DOHH2 (cell line): ENCODE results near the gene ACTG1.

ENCODE experiments used
- H3F3A ChIP-seq: fragments of 200-600 bp; sonication (generic), shearing (Covaris generic); 2 replicates; pipeline ENCODE4 v1.6.0; 2016; ENCODE audit warnings: antibody characterized with exemption, mild to moderate bottlenecking; ENCODE audit not compliant: control insufficient read depth, insufficient read depth
- H3K27ac ChIP-seq: fragments of 200-600 bp; sonication (generic); 2 replicates; pipeline ENCODE4 v1.5.1; 2014; ENCODE audit warnings: low read depth, mild to moderate bottlenecking, low read length, moderate library complexity
- H3K27me3 ChIP-seq: fragments of 200-600 bp; sonication (generic); 2 replicates; pipeline ENCODE4 v1.6.1; 2014; ENCODE audit warnings: mild to moderate bottlenecking, low read length, mixed read lengths; ENCODE audit not compliant: control insufficient read depth
- H3K36me3 ChIP-seq: fragments of 200-600 bp; sonication (generic); 2 replicates; pipeline ENCODE4 v1.6.1; 2014; ENCODE audit warnings: mild to moderate bottlenecking, low read length, moderate library complexity, mixed read lengths; ENCODE audit not compliant: control insufficient read depth
- H3K4me1 ChIP-seq: fragments of 200-600 bp; sonication (generic); 2 replicates; pipeline ENCODE4 v1.6.1; 2014; ENCODE audit warnings: mild to moderate bottlenecking, low read length, mixed read lengths; ENCODE audit not compliant: control insufficient read depth
- H3K4me2 ChIP-seq: fragments of 200-600 bp; sonication (generic); 2 replicates; pipeline ENCODE4 v1.6.0; 2014; ENCODE audit warnings: mild to moderate bottlenecking, low read length, moderate library complexity
- H3K4me3 ChIP-seq: fragments of 200-600 bp; sonication (generic); 2 replicates; pipeline ENCODE4 v1.5.1; 2014; ENCODE audit warnings: mild to moderate bottlenecking, low read length, mixed read lengths
- H3K79me2 ChIP-seq: fragments of 200-600 bp; sonication (generic); 2 replicates; pipeline ENCODE4 v1.6.1; 2014; ENCODE audit warnings: mild to moderate bottlenecking, low read length, mixed read lengths; ENCODE audit not compliant: control insufficient read depth
- H3K9me2 ChIP-seq: fragments of 200-600 bp; sonication (generic); replicated peaks from 2 replicates; pipeline ENCODE4 v1.6.1; 2014; ENCODE audit warnings: mild to moderate bottlenecking, low read length, mixed read lengths; ENCODE audit not compliant: control insufficient read depth
- H3K9me3 ChIP-seq: fragments of 200-600 bp; sonication (generic); 2 replicates; pipeline ENCODE4 v1.6.1; 2014; ENCODE audit warnings: antibody characterized with exemption, low read length, mixed read lengths; ENCODE audit not compliant: control insufficient read depth, insufficient read depth
- H4K20me1 ChIP-seq: fragments of 200-600 bp; sonication (generic); 2 replicates; pipeline ENCODE4 v1.6.0; 2014; ENCODE audit warnings: low read depth, mild to moderate bottlenecking, antibody characterized with exemption, low read length, moderate library complexity; ENCODE audit not compliant: control insufficient read depth, insufficient read depth
- EZH2phosphoT487 ChIP-seq: fragments of 200-600 bp; sonication (generic); IDR thresholded peaks from 2 replicates; pipeline ENCODE4 v1.6.1; 2017; ENCODE audit warnings: borderline replicate concordance, mild to moderate bottlenecking, antibody characterized with exemption, low read length, moderate library complexity, mixed read lengths
- TF ChIP-seq, protein P1 (sequence below): fragments of 200-600 bp; sonication (generic); IDR thresholded peaks from one replicate; pipeline ENCODE4 v1.5.1; 2014; ENCODE audit warnings: antibody characterized with exemption, mild to moderate bottlenecking, low read depth, low read length; ENCODE audit not compliant: poor library complexity, severe bottlenecking

ACTG1 gene

DNA sequence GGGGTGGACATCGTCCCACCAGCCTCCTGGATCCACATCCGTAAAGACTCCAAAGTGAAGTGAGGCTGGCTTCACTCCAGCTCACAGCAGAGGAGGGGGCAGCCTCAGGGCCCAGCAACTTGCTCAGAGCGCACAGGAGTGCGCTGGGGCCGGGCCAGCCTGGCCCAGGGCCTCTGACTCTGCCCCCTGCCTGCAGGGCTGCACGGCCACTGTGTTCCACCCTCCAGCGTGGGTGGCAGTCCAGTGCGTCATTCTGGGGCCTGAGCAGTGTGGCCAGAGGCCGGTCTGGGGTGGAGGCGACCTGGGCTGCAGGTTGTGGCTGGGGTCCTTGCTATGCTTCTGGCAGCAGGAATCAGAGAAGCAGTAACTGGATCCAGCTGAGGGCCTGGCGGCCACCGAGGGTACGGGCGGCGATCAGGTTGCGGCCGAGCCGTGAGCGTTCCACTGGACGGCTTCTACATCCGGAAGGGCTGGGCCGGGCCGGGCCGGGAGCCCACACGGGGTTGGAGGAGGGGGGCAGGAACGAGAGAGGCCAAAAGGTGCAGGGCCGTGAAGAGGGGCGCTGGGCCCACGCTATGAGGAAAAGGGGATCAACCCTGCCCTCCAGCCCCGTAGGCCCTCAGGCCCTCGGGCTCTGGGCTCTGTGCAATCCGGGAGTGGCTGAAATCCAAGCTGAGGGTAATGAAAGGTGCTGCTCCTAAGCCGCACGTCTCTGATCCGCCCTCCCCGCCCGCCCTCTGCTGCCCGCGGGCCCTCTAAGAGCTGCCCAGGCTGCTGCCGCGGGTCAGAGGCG is 15.2 kb upstream of the ACTG1 start, which contains the start of gene FSCN2:
Gene FSCN2 (plus strand): TSS at position 787 of the 793 bp plus-strand sequence. CDS start 155 bp downstream, outside the sequence.
- H3K36me3 ChIP-seq, result no peaks in the 10 kb centered on the region
- no peak for TF ChIP-seq EZH2phosphoT487
- TF ChIP-seq, protein P1, sequence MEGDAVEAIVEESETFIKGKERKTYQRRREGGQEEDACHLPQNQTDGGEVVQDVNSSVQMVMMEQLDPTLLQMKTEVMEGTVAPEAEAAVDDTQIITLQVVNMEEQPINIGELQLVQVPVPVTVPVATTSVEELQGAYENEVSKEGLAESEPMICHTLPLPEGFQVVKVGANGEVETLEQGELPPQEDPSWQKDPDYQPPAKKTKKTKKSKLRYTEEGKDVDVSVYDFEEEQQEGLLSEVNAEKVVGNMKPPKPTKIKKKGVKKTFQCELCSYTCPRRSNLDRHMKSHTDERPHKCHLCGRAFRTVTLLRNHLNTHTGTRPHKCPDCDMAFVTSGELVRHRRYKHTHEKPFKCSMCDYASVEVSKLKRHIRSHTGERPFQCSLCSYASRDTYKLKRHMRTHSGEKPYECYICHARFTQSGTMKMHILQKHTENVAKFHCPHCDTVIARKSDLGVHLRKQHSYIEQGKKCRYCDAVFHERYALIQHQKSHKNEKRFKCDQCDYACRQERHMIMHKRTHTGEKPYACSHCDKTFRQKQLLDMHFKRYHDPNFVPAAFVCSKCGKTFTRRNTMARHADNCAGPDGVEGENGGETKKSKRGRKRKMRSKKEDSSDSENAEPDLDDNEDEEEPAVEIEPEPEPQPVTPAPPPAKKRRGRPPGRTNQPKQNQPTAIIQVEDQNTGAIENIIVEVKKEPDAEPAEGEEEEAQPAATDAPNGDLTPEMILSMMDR, result no peak
- no peaks in the 10 kb centered on the region for H3K79me2 ChIP-seq
- no peaks in the 10 kb centered on the region for H4K20me1 ChIP-seq
- H3K9me3 ChIP-seq, result peaks cover 21% of the 10 kb centered on the region; the same call in 1 of the 2 replicates
- H3K4me1 ChIP-seq, result no peaks in the 10 kb centered on the region
- no peak within 1 kb of the TSS for H3K4me3 ChIP-seq
- no peaks in the 10 kb centered on the region for H3K9me2 ChIP-seq
- no peak within 1 kb of the TSS for H3K4me2 ChIP-seq
- no peak within 1 kb of the TSS for H3K27ac ChIP-seq
- H3F3A ChIP-seq, result no peaks in the 10 kb centered on the region
- peaks cover 5% of the 10 kb centered on the region; the same call in 1 of the 2 replicates for H3K27me3 ChIP-seq

DNA sequence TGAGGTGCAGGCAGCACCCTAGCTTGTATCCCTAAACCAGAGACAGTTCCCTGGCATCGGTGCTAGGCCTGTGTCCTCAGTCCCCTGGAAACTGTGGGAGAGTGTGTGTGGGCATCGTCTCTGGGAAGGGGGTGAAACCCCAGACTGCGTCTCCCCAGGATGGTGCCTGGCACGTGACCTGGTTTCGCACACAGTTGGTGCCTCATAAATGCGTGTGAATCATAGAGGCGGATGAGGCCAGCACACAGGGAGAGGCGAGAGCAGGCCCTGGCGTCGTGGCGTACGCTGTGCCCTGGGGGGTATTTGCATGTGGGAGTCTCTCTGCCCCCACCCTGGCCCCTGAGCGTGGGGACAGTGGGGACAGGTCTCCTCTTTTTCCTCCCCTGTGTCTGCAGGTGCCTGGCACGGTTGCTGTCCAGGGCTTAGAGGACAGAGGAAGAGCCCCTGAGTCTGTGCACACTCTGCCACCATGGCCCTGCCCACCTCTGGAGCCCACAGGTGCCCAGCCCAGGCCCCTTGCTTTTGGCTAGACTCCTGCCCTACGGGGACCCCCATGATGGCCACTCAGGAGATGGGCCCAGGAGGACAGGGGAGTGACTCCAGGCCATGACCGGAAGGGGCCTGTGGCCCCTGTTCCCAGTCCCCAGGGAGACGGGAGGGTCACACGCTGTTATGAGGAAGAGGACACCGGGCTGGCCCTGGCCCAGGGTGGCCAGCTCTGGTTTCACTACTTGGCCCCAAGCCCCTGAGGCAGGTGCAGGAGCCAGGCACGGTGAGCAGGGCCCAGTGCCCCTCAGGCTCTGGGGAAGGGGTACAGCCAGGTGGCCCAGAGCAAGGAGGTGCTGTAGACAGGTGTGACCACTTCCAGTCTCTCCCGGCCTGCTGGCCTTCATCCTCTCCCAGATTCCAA is 14.3 kb upstream of the ACTG1 start:
- H3K4me2 ChIP-seq, result no peak overlapping the region
- no peaks in the 10 kb centered on the region for H4K20me1 ChIP-seq
- no peaks in the 10 kb centered on the region for H3K79me2 ChIP-seq
- no peaks in the 10 kb centered on the region for H3K36me3 ChIP-seq
- peaks cover 5% of the 10 kb centered on the region; the same call in 1 of the 2 replicates for H3K27me3 ChIP-seq
- no peak overlapping the region for H3K4me3 ChIP-seq
- TF ChIP-seq, protein P1, result no peak
- TF ChIP-seq EZH2phosphoT487, result no peak
- H3K9me3 ChIP-seq, result peaks cover 18% of the 10 kb centered on the region; the same call in 1 of the 2 replicates
- no peak overlapping the region for H3K27ac ChIP-seq
- no peaks in the 10 kb centered on the region for H3K9me2 ChIP-seq
- H3K4me1 ChIP-seq, result no peaks in the 10 kb centered on the region
- H3F3A ChIP-seq, result no peaks in the 10 kb centered on the region

DNA sequence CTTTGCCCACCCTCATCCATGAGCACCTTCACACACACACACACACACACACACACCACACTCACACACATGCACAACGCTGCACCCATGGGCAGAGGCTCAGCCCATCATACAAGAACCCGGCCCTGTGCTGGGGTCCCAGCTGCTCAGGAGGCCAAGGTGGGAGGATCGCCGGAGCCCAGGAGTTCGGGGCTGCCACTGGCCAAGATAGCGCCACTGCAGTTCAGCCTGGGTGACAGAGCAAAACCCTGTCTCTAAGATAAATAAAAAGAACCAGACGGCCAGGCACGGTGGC is 12.2 kb upstream of the ACTG1 start:
- no peaks in the 10 kb centered on the region for H3K79me2 ChIP-seq
- H4K20me1 ChIP-seq, result no peaks in the 10 kb centered on the region
- no peak overlapping the region for H3K4me3 ChIP-seq
- H3K9me3 ChIP-seq, result no peaks in the 10 kb centered on the region
- H3K36me3 ChIP-seq, result no peaks in the 10 kb centered on the region
- peaks cover 6% of the 10 kb centered on the region for H3F3A ChIP-seq
- peaks cover 6% of the 10 kb centered on the region for H3K4me1 ChIP-seq
- no peaks in the 10 kb centered on the region for H3K9me2 ChIP-seq
- H3K27me3 ChIP-seq, result peaks cover 5% of the 10 kb centered on the region; the same call in 1 of the 2 replicates
- H3K27ac ChIP-seq, result no peak overlapping the region
- TF ChIP-seq, protein P1, result no peak
- TF ChIP-seq EZH2phosphoT487, result no peak
- no peak overlapping the region for H3K4me2 ChIP-seq
